HG02885 (cell line): ENCODE results near the gene PIP4K2A.

Experiments
- ATAC-seq: cut with Tn5 transposase; IDR thresholded peaks from one replicate; pipeline ENCODE4 v1.9.1; 2021; ENCODE audit warnings: mild to moderate bottlenecking; ENCODE audit not compliant: unreplicated experiment, poor library complexity

The PIP4K2A gene

DNA sequence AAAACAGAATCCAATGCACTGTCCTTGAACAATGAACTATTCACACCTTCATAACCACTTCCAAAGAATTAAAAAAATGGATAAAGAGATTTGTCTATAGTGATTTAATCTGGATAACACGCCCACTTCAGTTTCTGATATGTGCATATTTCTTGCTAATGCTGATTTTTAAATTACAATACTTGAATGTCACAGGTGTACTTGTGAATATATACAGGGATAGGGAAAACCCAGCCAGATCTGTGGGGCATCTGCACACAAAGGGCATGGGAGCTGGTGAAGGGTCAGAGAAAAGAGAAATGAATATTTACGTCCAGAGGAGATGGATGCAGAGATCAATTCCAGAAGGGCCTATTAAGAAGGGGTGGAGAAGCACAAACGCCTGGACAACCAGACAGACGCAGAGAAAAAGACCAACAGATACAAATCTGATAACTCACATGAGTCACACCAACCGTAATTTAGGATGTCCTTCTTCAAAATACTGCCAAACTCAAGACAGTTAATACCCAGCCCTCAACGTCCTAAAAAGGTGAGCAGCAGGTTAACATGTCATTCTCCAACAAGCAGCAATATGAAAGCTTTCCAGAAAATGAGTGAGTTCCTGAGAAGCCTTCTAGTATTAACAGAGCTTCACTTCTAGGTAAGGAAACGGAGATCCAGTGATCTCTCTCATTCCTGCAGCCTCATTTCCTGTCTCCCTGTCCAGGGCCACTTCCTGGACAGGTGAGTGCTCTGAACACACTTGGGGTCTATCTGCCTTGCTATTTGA is 41.9 kb downstream of the PIP4K2A start:
- ATAC-seq: no peak

DNA sequence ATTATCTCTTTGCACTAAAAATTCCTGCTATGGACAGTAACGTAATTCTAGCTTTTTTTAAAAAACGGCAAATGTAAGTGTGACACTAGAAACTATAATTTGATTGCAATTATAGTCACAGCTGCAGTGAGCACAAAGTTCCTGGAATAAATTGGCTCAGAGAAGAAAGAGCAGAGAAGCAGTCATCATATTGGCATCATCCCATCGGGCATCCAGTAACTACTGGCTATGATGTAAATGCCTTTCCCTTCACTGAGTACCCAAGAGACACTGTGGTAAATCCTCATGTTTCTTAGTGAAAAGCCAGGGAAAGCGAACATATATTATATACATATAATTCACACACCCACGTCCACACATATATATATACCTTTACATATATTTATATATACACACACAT is 43.6 kb downstream of the PIP4K2A start:
- no peak for ATAC-seq

GRCh38 chr10:22669163-22669711 is 45.1 kb downstream of the PIP4K2A start:
- peak; percentile 66 for ATAC-seq

DNA sequence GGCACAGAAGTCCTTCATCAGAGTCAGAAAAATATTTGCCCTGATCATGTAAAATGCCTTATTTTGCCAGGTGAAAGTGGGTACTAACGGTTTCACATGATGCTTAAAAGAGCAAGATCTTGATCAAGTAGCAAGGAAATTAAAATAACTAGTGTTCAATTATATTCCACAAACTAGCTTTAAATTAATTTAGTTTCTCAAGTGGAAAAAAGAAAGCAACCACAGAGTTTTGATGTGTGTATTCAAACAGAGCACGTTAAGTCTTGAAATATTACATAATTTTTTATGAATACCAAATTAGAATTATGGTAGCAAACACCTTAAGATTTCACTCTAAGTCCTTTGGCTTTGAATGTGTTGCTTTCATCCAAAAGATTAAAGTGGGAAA is 47.3 kb downstream of the PIP4K2A start:
- ATAC-seq: no peak

GRCh38 chr10:22666287-22667092 is 47.9 kb downstream of the PIP4K2A start:
- ATAC-seq: peak; percentile 78

- ATAC-seq: no peak
Observed at GRCh38 chr10:22665329-22665728, 49.0 kb downstream of the PIP4K2A start.

GRCh38 chr10:22662733-22663330 is 51.5 kb downstream of the PIP4K2A start:
- ATAC-seq: no peak

DNA sequence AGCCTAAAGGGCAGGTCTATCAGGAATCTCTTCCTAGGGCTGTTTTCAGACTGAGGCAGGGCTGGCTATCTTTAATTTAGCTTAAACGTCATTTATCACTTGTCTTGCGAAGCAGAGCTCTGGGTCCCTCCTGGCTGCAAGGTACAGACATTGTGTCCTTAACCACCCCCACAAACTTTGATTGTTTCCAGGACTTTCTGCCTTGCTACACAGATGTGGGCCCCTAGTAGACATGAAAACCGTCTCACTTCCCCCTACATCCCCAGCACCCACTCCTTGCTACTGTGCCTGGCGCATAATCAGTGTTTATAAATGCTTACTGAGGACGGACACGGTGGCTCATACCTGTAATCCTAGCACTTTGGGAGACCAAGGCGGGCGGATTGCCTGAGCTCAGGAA is 54.5 kb downstream of the PIP4K2A start:
- no peak for ATAC-seq

DNA sequence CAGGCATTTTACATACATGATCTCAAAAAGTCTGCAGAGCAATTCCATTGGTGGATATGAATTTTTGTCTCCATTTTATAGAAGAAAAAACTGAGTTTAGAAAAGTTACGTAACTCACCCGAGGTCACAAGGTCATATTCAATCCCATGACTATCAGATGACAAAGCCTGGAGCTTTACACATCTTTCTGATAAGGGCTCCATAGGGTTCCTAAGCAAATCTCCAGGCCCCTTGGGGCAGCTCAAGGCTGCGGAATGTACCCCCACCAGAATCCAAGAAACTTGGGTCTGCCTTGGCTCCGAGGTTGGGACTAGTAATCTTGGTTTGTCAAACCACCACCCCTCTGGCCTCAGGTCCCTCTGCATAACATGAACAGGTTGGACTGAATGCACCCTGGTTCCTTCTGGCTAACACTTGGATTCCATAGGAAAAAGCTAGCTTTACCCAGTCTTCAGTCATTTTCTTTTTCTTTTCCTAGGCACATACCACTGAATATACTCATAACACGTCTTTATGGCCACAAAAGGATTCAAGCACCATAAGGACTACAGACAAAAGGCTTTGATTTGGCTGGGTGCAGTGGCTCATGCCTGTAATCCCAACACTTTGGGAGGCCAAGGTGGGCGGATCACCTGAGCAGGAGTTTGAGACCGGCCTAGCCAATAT is 55.5 kb downstream of the PIP4K2A start:
- no peak for ATAC-seq

GRCh38 chr10:22657566-22658225 is 56.7 kb downstream of the PIP4K2A start:
- ATAC-seq: no peak

DNA sequence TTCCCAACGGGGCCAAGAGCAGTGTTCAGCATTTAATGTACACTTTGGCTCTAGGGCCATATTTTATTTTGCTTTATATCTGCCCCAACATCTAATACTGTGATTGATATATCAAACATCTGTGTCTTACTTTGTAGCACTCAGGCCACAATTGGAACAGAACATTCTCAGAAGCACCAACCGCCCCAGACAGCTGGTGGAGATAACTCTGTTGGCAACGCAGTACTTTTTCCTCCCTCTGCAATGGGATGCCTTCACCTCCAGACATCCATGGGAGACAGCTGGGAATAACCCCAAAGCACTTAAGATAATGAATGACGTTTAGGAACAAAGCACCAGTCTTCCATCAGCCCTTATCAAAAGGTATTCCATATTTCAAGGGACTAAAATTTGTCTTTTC is 57.4 kb downstream of the PIP4K2A start:
- ATAC-seq: no peak

GRCh38 chr10:22656036-22656435 is 58.3 kb downstream of the PIP4K2A start:
- no peak for ATAC-seq

DNA sequence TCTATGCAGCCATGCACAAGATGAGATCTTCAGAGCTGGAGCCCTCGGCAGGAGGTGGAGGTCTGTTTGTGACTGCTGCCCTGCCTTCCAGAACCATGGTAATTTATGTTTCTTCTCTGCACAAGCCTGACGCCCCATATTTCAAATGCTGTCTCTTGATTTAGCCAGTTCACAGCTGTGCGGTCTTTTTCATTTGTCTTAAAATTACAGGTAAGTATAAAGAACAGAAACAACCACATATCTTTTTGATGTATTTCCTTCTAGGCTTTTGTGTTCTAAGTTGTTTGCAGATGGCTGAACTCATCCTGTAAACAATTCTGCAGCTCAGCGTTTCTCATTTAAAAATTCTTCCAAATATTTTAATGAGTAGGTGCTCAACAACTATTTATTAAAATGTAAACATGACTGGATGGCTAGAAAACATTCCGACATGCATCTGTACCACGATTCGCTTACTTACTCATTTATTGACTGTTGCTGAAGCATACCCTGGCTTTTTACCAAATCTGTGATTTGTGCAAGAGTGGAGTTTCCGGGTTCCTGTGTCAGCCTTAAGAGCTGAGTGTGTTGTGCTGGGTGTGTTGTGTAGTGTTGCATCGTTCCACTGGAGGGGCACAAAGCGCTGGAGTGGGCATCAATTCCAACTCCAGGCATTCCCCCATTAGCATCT is 58.9 kb downstream of the PIP4K2A start:
- peak; percentile 57 for ATAC-seq

DNA sequence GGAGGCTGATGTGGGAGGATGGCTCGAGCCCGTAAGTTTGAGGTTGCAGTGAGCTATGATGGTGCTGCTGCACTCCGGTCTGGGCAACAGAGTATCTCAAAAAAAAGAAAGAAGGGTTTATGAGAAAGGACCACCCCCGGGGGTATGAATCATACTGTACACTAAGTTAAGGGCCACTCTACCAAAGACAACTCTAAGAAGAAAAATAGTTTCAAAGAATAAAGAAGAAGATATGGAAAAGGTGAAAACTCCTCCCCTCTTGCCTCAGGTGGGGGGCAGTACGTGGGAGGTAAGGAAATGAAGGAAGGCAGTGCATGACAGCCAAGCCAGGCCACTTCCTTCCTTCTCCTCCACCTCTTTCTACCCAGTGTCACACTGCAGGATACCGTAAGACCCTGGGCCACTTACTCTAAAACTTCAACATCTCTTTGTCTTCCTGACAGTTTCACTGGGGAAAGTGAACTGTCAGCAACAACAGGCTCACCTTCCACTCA is 61.3 kb downstream of the PIP4K2A start:
- ATAC-seq: no peak

DNA sequence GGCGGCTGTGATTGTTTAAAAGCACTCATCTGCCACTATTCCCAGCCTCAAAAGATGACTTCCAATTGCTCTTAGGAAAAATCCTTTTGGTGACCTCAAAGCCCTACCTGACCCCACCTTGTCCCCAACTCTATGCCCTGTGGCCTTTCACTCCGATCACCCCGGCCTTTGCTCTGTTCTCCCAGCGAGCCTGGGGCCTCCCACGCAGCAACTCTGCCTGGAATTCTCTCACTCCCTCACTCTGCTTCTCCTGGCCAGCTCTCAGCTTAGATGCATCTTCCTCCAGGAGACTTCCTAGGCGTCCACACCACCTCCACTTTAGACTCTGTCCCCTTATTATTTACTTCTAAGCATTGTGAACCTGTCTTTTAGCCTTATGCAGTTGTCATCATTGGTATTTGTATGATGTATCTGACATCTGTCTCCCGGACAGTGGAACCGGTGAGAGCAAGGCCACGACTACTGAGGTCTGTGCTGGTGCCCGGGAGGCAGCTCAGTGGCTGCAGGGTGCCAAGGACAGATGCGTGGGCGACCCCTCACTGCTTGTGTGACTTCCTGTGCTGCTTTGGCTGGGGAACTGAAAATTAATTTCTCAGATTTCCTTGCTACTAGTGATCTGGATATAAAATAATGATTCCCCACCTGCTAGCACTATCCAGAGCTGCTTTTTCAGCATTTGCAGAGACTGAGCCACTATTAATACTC is 63.0 kb downstream of the PIP4K2A start:
- peak; percentile 32 for ATAC-seq

DNA sequence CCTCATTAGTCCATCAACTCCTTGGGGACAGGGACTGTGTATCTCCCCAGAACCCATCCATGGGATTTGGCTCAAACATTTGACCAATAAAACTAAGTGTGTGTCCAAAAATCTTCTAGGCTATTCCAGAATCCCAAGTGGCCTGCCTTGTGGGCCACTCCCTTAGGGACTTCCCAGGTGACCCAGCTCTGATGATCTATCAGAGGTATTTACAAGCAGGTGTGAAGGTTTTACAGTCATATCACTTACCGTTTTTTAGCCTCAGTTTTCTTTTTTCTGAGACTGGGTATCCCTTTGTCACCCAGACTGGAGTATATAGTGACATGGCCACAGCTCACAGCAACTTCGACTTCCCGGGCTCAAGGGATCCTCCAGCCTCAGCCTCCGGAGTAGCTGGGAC is 64.4 kb downstream of the PIP4K2A start:
- no peak for ATAC-seq

GRCh38 chr10:22649390-22649841 is 65.0 kb downstream of the PIP4K2A start:
- ATAC-seq: peak; percentile 31

- peak; percentile 38 for ATAC-seq
Observed at GRCh38 chr10:22648547-22648961, 65.8 kb downstream of the PIP4K2A start.

GRCh38 chr10:22647244-22647643 is 67.1 kb downstream of the PIP4K2A start:
- no peak for ATAC-seq
